SK-N-SH (cell line): ENCODE results near the gene KRT81. TPM values are rescaled to one million over a fixed set of nuclear protein-coding genes. Genes with fewer than 3 reads are reported as not detected.

Experiments
- CTCF ChIA-PET: fragments of 300-600, 350-600 bp; formaldehyde crosslinking; extraction: SDS; loops from one replicate; lab custom pipeline; 2021; lab: Yijun Ruan, JAX
- POLR2A ChIA-PET: fragments of 350-600 bp; sonication (Branson Sonifier 250); formaldehyde crosslinking; extraction: SDS; loops from one replicate; lab custom pipeline; 2020; ENCODE audit warnings: antibody characterized with exemption, inconsistent platforms; lab: Yijun Ruan, JAX
- DNase-seq: peaks from one replicate; pipeline ENCODE4 v3.0.0; 2012
- H2AFZ ChIP-seq: fragments of 200-600 bp; sonication (generic); 2 replicates; pipeline ENCODE4 v1.8.1; 2016; ENCODE audit warnings: antibody characterized with exemption, mild to moderate bottlenecking, low read depth
- H3F3A ChIP-seq: fragments of 200-600 bp; sonication (generic); replicated peaks from 2 replicates; pipeline ENCODE3; 2016; ENCODE audit warnings: antibody characterized with exemption, mild to moderate bottlenecking; ENCODE audit not compliant: insufficient read depth
- H3K27ac ChIP-seq, 2 experiments: fragments of 200-500 bp in 1 of 2; fragments of 200-600 bp in 1 of 2; sonication (Bioruptor generic) in 1 of 2; sonication (generic), shearing (Covaris generic) in 1 of 2; 2 replicates each; pipeline versions ENCODE4 v1.5.1 to v1.6.1; 2014 to 2016; ENCODE audit warnings: low read depth in 2 of 2, inconsistent platforms in 1 of 2, low read length in 1 of 2, mild to moderate bottlenecking in 1 of 2, mixed read lengths in 1 of 2
- H3K27me3 ChIP-seq: fragments of 200-600 bp; sonication (generic), shearing (Covaris generic); 2 replicates; pipeline ENCODE4 v1.6.1; 2016; ENCODE audit warnings: mixed run types; ENCODE audit not compliant: insufficient read depth
- H3K36me3 ChIP-seq, 2 experiments: fragments of 200-500 bp in 1 of 2; fragments of 200-600 bp in 1 of 2; sonication (Bioruptor generic) in 1 of 2; sonication (generic) in 1 of 2; replicated peaks in 1 of 2; 2 replicates each; pipeline versions ENCODE3 to v1.5.1; 2014 to 2016; ENCODE audit warnings: low read length in 1 of 2, mild to moderate bottlenecking in 1 of 2; ENCODE audit not compliant: insufficient read depth in 2 of 2, control insufficient read depth in 1 of 2
- H3K4me1 ChIP-seq, 2 experiments: fragments of 200-500 bp in 1 of 2; fragments of 200-600 bp in 1 of 2; sonication (Bioruptor generic) in 1 of 2; sonication (generic), shearing (Covaris generic) in 1 of 2; 2 replicates each; pipeline versions ENCODE4 v1.5.1 to v1.6.1; 2014 to 2016; ENCODE audit warnings: low read depth in 1 of 2, low read length in 1 of 2, mixed run types in 1 of 2; ENCODE audit not compliant: insufficient read depth in 2 of 2, control insufficient read depth in 1 of 2
- H3K4me2 ChIP-seq: fragments of 200-600 bp; sonication (generic), shearing (Covaris generic); 2 replicates; pipeline ENCODE4 v1.6.1; 2017; ENCODE audit warnings: mixed run types
- H3K4me3 ChIP-seq, 2 experiments: fragments of 200-500 bp in 1 of 2; fragments of 200-600 bp in 1 of 2; sonication (Bioruptor generic) in 1 of 2; sonication (generic), shearing (Covaris generic) in 1 of 2; 2 replicates each; pipeline versions ENCODE4 v1.5.1 to v1.8.1; 2014 to 2016; ENCODE audit warnings: low read depth in 2 of 2, inconsistent platforms in 1 of 2, low read length in 1 of 2, mild to moderate bottlenecking in 1 of 2, mixed read lengths in 1 of 2, moderate library complexity in 1 of 2
- H3K79me2 ChIP-seq: fragments of 200-600 bp; sonication (generic); 2 replicates; pipeline ENCODE4 v1.8.1; 2017; ENCODE audit warnings: mild to moderate bottlenecking; ENCODE audit not compliant: insufficient read depth
- H3K9ac ChIP-seq: fragments of 200-600 bp; sonication (generic); 2 replicates; pipeline ENCODE4 v1.6.1; 2017; ENCODE audit warnings: mixed run types
- H3K9me2 ChIP-seq: fragments of 200-600 bp; sonication (generic); 2 replicates; pipeline ENCODE4 v1.6.1; 2017; ENCODE audit warnings: mixed run types
- H3K9me3 ChIP-seq: fragments of 200-600 bp; sonication (generic); 2 replicates; pipeline ENCODE4 v1.6.1; 2017; ENCODE audit warnings: mixed run types, mild to moderate bottlenecking, moderate library complexity
- H4K20me1 ChIP-seq: fragments of 200-600 bp; sonication (generic); 2 replicates; pipeline ENCODE4 v1.6.1; 2017; ENCODE audit warnings: mild to moderate bottlenecking, mixed run types; ENCODE audit not compliant: insufficient read depth
- CTCF ChIP-seq: fragments of 200-600 bp; sonication (generic); IDR thresholded peaks from 2 replicates; pipeline ENCODE4 v1.6.1; 2017; ENCODE audit warnings: antibody characterized with exemption, mild to moderate bottlenecking, moderate library complexity
- FOSL2 ChIP-seq: IDR thresholded peaks from 2 replicates; pipeline ENCODE4 v1.4.0; 2012; ENCODE audit warnings: low read depth, mild to moderate bottlenecking, moderate library complexity, borderline replicate concordance
- FOXJ3 ChIP-seq: sonication (generic); formaldehyde crosslinking; IDR thresholded peaks from 2 replicates; pipeline ENCODE4 v1.5.1; 2020; ENCODE audit warnings: mild to moderate bottlenecking, missing genetic modification reagents
- NRF1 ChIP-seq: IDR thresholded peaks from 2 replicates; pipeline ENCODE4 v1.6.1; 2012; ENCODE audit warnings: low read depth, mild to moderate bottlenecking, low read length
- SIN3A ChIP-seq: IDR thresholded peaks from 2 replicates; pipeline ENCODE4 v1.6.1; 2012; ENCODE audit warnings: low read depth, mild to moderate bottlenecking, low read length, moderate library complexity, borderline replicate concordance
- SMC3 ChIP-seq: IDR thresholded peaks from 2 replicates; pipeline ENCODE4 v1.6.1; 2012; ENCODE audit warnings: low read depth, low read length, improper control_type of control experiment
- USF2 ChIP-seq: fragments of 150-350 bp; IDR thresholded peaks from 2 replicates; pipeline ENCODE4 v1.6.1; 2017; ENCODE audit warnings: antibody characterized with exemption, low read length, low read depth, borderline replicate concordance
- WGBS: methylation state at CpG from one replicate; pipeline ENCODE4 v1.1.6; 2017; ENCODE audit warnings: low lambda C conversion rate; 5-methylcytosine and 5-hydroxymethylcytosine counted together
- polyA plus RNA-seq, 3 experiments: library from polyadenylated mRNA; depleted of rRNA; stranded (reverse); fragments of >200 nt; gene quantifications; 2 replicates each; pipeline ENCODE4 v1.2.3, GENCODE V29; 2012

KRT81 gene
- polyA plus RNA-seq, 1 of the 3 experiments (the other 2 are of a cell fraction): 1.9 TPM

GRCh38 chr12:52238207-52238840, 53.0 kb downstream of the KRT81 start:
- CTCF ChIA-PET: interaction anchor here (0.9 to 2.9 kb wide), 8 partner anchors 8 to 213 kb away, joined by 3 to 22 read pairs (median 6); no protein-coding TSS in a partner anchor
- POLR2A ChIA-PET: no interaction called here

GRCh38 chr12:52236386-52237050, 54.8 kb downstream of the KRT81 start:
- Histone ChIP-seq H3K9me3 (no peaks in the 10 kb centered on the region), H2AFZ (no peak overlapping the region), H3K27ac (no peak overlapping the region), H3F3A (no peaks in the 10 kb centered on the region), H3K79me2 (no peaks in the 10 kb centered on the region), H3K27me3 (no peaks in the 10 kb centered on the region), H4K20me1 (no peaks in the 10 kb centered on the region), H3K4me3 (no peak overlapping the region), H3K9me2 (no peaks in the 10 kb centered on the region), H3K4me1 (no peaks in the 10 kb centered on the region; a peak in 1 of 4 replicates), H3K4me2 (no peak overlapping the region), H3K36me3 (no peaks in the 10 kb centered on the region), H3K9ac (no peak overlapping the region)
- no peak for TF ChIP-seq FOSL2
- CTCF ChIA-PET: interaction anchor here (0.8 to 2.6 kb wide), 8 partner anchors 10 to 101 kb away, joined by 3 to 22 read pairs (median 4); no protein-coding TSS in a partner anchor
- peak; percentile 9 for DNase-seq
- 64% methylated on average over 3 of the region's 3 CpGs for WGBS
- POLR2A ChIA-PET: no interaction called here

More at GRCh38 chr12:52238207-52238840, 53.0 kb downstream of the KRT81 start:
- Histone ChIP-seq H2AFZ (no peak overlapping the region), H3K36me3 (no peaks in the 10 kb centered on the region), H3K9ac (no peak overlapping the region), H3K4me3 (no peak overlapping the region), H3K9me2 (no peaks in the 10 kb centered on the region), H3K27me3 (no peaks in the 10 kb centered on the region), H3K4me1 (peaks cover 0 to 6% of the 10 kb centered on the region in 2 experiments; a peak in 1 of 4 replicates), H3K27ac (no peak overlapping the region), H3K9me3 (no peaks in the 10 kb centered on the region), H3F3A (no peaks in the 10 kb centered on the region), H3K79me2 (no peaks in the 10 kb centered on the region), H4K20me1 (no peaks in the 10 kb centered on the region), H3K4me2 (no peak overlapping the region)
- no peak for TF ChIP-seq CTCF
- TF ChIP-seq NRF1: no peak
- TF ChIP-seq SIN3A: no peak
- TF ChIP-seq FOXJ3 (CRISPR knock-in tag): no peak
- TF ChIP-seq USF2: no peak
- no peak for TF ChIP-seq SMC3
- no peak for DNase-seq
- 90% methylated on average over 3 of the region's 4 CpGs for WGBS

Other genes starting within 250 kb of the KRT81 start
- gene NR4A1, start 240.1 kb downstream of the KRT81 start, polyA plus RNA-seq (2012; rRNA removed): 75.2 and 120 TPM in 2 replicates
- gene ATG101, start 221.6 kb downstream of the KRT81 start, polyA plus RNA-seq (2012; rRNA removed): 160 and 170 TPM in 2 replicates
- gene SMIM41, start 211.8 kb downstream of the KRT81 start, polyA plus RNA-seq (2012; rRNA removed): not detected in 2 replicates
- 14.9 and 17.4 TPM in 2 replicates for gene KRT80, start 99.5 kb downstream of the KRT81 start, polyA plus RNA-seq (2012; rRNA removed)
- 3.2 and 5.4 TPM in 2 replicates for gene KRT7, start 58.3 kb downstream of the KRT81 start, polyA plus RNA-seq (2012; rRNA removed)
- 0.34 and 0.56 TPM in 2 replicates for gene KRT86, start 16.9 kb downstream of the KRT81 start, polyA plus RNA-seq (2012; rRNA removed)
- gene KRT83, start 29.9 kb upstream of the KRT81 start, polyA plus RNA-seq (2012; rRNA removed): 0.03 TPM in 1 of 2 replicates, not detected in the other
- not detected in 2 replicates for gene KRT85, start 75.9 kb upstream of the KRT81 start, polyA plus RNA-seq (2012; rRNA removed)
- not detected in 2 replicates for gene KRT84, start 94.1 kb upstream of the KRT81 start, polyA plus RNA-seq (2012; rRNA removed)
- not detected in 2 replicates for gene KRT82, start 114.8 kb upstream of the KRT81 start, polyA plus RNA-seq (2012; rRNA removed)
- gene KRT75, start 142.8 kb upstream of the KRT81 start, polyA plus RNA-seq (2012; rRNA removed): not detected in 2 replicates
- not detected in 2 replicates for gene KRT6B, start 160.6 kb upstream of the KRT81 start, polyA plus RNA-seq (2012; rRNA removed)
- gene KRT6C, start 182.3 kb upstream of the KRT81 start, polyA plus RNA-seq (2012; rRNA removed): not detected in 2 replicates
- gene KRT6A, start 201.7 kb upstream of the KRT81 start, polyA plus RNA-seq (2012; rRNA removed): not detected in 2 replicates
- not detected in 2 replicates for gene KRT5, start 228.9 kb upstream of the KRT81 start, polyA plus RNA-seq (2012; rRNA removed)